EL (cell line): ENCODE data around the gene LUC7L.
"Not testable (repeated sequence)": the region's sequence is repeated elsewhere in the genome, so short reads cannot be mapped to it uniquely, and the experiment has no call there.

Source experiments
- DNase-seq: peaks from one replicate; pipeline ENCODE4 v3.0.0-alpha.2; 2016

The LUC7L gene, protein sequence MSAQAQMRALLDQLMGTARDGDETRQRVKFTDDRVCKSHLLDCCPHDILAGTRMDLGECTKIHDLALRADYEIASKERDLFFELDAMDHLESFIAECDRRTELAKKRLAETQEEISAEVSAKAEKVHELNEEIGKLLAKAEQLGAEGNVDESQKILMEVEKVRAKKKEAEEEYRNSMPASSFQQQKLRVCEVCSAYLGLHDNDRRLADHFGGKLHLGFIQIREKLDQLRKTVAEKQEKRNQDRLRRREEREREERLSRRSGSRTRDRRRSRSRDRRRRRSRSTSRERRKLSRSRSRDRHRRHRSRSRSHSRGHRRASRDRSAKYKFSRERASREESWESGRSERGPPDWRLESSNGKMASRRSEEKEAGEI

GRCh38 chr16:228852-229730 lies at the start of gene LUC7L:
Gene LUC7L (minus strand): TSS chr16:229449. CDS start chr16:229339, 110 bp downstream.
- DNase-seq: peak; percentile 86

DNA sequence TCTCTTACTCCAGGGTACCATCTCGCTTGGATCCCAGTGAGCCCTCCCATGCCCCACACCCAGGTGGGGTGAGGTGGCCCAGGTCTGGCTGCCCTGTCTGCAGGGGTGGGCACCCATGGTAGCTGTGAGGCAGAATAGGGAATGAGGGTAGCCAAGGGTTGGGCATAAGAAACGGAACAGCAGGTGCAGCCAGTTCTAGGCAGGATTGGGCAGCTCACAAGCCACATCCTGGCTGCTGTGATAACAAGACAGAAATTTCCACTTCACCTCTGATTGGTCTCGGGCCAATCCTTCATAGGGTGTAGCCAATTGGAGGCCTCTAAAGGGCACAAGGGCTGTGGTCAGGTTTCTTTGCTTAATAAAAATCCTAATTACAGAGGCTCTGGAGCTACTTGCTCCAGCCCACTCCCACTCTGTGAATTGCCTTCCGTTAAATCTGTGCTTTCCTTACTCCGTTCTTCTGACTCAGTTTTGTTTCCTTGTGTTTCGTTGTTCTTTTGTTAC lies 49.7 kb upstream of the LUC7L start:
- peak; percentile 21 for DNase-seq

DNA sequence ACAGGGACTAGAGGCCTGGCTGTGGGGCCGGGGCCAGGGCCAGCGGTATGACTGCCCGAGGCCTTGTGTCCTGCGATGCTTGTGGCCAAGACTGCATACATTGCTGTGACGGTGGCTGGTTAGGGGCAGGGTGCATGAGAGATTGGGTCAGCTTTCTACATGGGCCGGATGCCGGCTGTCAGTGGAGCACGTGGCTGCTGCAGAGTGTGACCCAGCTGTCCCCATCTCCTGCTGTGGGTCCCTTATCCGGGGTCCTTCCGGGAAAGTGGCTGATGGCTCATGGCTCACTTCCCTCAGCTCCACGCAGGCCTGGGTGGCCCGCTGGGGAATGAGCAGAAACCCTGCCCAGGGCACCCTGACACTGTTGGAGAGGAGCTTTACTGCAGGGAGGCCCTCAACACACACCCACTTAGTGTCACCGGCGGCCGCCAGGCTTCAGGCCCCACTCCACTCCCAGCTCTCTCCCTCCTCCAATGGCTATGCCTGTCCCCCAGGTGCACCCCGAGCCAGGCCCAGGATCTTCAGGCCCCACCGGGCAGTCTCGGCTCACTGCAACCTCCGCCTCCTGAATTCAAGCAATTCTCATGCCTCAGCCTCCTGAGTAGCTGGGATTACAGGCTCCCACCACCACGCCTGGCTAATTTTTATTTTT lies 47.3 kb upstream of the LUC7L start:
- no peak for DNase-seq

DNA sequence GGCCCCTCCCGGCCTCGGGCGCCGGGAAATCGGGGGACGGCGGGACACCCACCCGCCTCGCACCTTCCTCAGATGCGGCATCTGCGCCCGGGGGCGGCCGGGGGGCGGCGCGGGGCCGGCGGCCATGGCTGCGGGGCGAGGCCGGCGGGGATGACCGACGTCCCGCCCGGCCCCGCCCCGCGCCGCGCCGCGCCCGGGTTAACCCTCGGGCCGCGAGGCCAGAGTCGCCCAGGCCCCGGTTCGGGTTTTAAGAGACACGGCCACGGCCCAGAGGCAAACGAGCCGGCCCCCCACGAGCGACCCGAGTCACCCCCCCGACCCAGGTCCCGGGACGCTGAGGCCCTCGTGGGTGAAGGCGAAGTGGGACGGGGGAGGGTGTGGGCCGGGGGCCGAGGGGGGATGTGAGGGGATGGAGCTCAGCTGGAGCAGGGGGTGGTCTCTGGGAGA lies 46.6 kb upstream of the LUC7L start, which contains the start of gene RGS11:
Gene RGS11 (minus strand): TSS at position 159 of the 447 bp plus-strand sequence. CDS start 33 bp downstream, at position 126.
- no peak for DNase-seq

- no peak for DNase-seq
Observed at GRCh38 chr16:275041-275641, 45.9 kb upstream of the LUC7L start.

DNA sequence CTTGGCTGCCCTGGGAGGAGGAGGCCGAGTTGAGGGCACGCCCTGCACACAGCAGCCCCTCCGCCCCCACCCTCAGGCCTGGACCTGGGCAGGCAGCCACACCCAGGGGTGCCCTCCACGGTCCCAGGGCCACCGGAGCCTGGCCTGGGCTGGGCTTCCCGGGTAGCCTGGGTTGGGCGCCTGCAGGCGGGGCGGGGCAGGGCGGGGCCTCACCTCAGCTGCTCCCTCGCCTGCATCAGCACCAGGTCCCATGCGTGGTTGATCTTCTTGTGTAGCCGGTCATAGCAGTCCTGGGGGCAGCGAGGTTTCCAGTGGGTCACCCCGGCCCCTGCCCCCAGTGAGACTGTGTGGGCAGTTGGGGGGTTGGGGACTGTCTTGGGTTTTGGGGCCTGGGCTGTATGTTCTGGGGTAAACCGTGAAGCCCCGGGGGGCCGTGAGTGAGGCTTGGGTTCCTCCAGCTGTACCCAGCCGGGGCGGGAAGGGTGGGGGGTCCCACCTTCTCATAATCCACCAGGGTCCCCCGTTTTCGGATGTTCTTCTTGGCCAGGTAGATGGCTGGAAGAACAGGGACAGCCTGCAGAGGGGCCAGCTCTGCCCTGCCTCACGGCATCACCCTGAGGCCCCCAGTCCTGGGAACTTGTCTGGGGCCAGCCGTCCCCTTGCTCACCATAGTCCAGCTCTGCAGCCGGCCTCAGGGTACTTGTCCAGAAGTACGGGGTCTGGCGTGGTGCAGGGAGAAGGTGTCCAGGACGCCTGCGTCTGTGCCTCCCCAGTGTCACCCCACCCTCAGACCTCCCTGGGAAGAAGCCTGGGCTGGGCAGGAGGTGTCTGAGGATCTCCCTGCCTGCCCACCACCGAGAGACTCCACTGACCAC lies 44.5 kb upstream of the LUC7L start:
- DNase-seq: no peak

DNA sequence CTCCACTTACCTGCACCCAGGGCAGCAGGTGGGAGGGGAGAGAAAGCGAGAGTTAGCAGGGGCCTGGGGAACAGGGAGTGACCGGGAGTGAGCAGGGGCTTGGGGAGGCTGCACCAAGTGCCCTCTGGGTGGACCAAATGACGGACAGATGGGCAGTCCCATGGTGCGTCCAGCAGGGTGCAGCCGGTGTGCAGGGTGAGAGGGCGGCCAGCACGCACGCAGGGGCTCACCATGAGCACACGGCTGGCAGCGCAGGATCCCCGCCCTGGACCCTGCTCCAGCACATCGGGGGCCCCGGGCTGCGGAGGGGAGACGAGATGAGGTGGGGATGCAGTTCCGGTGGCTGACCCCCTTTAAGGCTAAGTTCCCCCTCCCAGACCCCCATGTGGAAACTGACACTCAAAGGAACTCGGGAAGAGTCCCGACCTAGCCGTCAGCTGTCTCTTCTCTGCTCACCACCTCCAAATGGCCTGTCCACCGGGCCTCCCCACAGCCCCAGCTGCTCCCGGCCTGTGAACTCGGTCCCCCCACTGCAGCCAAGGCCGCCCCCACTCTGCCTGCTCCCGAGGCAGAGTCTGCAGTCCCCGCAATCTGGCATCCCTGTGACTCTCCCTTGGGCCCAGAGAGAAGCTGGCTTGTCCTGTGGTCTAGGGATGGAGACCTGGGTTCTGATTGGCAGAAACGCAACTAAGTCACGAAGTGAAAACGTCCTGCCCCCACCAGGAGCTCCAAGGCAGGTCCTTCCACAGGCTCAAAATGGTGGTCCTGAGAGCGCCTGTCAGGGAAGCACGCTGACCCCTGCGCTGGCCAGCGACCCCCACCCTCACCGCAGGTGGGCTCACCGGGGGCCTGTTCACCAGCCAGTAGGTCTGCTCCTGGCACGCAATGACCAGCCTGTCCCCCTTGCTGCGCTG lies 43.6 kb upstream of the LUC7L start:
- no peak for DNase-seq

GRCh38 chr16:270381-271255 lies 41.4 kb upstream of the LUC7L start:
- no peak for DNase-seq

DNA sequence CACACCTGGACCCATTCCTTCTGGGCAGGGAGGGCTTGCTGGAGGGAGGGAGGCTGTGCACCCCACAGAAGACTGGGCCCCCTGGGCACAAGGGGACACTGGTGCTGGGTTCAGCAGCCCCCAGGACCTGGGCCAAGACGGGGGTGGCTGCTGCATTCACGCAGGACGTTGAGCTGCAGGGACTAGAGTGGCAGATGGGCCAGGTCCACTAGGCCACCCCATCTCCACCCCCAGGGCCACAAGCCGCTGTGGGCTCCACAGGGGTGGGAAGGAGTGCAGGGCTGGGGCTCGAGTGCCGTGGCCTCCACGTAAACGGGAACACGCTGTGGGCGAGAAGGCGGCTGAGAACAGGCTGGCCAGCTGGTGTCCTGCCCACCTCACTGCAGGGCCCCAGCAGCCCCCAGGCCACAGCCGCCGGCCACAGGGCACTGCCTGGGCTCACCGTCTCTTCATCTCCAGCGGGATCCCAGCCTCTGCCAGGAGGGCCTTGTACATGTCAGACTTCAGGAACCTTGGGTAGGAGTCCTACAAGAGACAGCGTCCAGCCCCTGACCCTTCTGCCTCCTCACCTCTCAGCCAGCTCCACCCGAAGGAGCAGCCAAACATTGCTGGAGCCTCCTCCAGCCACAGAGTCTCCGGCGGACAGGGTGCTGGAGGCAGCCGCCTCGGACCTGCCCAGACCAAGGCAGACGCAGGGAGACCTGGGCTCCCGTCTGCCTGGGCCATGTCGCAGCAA lies 40.0 kb upstream of the LUC7L start:
- no peak for DNase-seq

- no peak for DNase-seq
Observed at GRCh38 chr16:268141-269053, 39.1 kb upstream of the LUC7L start.

GRCh38 chr16:267562-267961 lies 38.3 kb upstream of the LUC7L start:
- DNase-seq: not testable (repeated sequence)

- DNase-seq: no peak
Observed at GRCh38 chr16:266258-267164, 37.3 kb upstream of the LUC7L start.

- DNase-seq: no peak
Observed at GRCh38 chr16:265711-266110, 36.5 kb upstream of the LUC7L start.

DNA sequence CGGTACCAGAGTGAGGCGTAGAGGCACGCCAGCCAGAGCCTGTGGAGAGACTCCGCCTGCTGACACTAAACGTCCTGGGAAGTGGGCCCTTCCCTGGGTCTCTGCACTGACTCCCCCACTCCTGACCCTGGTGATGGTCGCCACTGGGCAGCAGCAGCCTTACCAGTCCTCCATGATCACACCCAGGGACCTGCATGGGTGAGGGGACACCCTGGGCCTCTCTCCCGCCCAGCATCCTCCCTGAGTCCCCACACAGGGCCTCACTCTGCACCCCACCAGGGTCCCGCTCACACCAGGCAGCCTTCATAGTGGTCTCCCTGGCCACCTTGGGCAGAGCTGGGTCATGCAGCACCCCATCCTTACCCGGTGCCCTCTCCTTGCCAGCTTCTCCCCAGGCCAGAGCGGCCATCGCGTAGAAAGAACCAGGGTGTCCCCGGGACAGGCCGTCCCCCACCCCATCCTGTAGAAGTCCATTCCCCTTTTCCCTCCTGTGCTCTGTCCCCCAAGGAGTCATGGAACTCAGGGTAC lies 35.8 kb upstream of the LUC7L start:
- DNase-seq: no peak

DNA sequence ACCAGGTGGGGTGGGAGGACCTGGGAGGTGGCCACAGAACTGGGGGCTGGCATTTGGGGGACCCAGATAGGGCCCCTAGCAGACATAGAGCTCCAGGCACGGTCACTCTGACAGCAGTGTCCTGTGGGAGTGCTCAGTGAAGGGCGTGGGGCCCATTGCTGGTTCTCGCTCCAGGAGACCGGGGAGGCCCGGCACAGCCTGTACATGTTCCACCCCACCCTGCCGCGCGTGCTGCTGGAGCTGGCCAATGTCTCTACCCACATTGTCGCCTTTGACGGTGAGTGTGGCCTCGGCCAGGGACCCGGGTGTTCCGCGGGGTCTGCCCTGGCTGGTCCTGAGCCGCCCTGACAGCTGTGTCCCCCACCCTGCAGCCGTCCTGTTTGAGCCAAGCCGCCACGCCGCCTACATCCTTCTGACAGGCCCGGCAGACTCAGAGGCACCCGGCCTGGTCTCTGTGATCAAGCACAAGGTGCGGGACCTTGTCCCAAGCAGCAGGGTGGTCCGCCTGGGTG lies 35.2 kb upstream of the LUC7L start:
- no peak for DNase-seq

DNA sequence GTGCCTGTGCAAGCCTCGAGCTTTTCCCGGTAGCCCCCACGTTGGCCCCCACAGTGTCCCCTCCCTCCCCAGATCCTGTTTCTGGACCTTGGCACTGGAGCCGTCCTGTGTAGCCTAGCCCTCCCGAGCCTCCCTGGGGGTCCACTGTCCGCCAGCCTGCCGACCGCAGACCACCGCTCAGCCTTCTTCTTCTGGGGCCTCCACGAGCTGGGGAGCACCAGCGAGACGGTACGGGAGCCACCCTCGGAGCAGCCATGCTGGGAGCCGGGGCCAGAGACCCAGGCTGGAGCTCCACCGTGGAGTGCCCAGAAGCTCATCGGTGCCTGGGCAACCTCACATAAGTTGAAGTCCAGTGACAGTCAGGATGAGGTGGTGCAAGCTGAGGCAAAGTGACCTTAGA lies 34.7 kb upstream of the LUC7L start:
- DNase-seq: no peak
